ENCODE results near the gene SPATA45. TPM values are rescaled to one million over a fixed set of nuclear protein-coding genes. Genes with fewer than 3 reads are reported as not detected.

SPATA45 gene
- total RNA-seq, 1 donor from 2014 or later = not detected

DNA sequence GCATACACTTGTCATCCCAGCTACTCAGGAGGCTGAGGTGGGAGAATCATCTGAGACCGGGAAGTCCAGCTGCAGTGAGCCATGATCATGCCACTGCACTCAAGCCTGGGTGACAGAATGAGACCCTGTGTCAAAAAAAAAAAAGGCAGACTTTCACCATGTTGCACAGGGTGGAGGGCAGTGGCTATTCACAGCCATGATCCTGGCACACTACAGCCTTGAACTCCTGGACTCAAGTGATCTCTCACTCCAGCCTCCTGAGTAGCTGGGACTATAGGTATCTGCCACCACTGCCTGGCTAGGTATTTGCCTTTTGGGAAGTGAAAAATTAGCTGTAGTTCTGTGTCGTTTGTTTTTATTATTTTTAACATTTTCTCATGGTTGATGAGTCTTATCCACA lies 19.1 kb downstream of the SPATA45 start:
- Mint-ChIP-seq H3K9me3 (ENCODE audit: unreplicated experiment) (peaks cover 16% of the 10 kb centered on the region), H3K4me3 (ENCODE audit: unreplicated experiment) (no peak overlapping the region), H3K27me3 (ENCODE audit: unreplicated experiment) (peaks cover 10% of the 10 kb centered on the region), H3K36me3 (ENCODE audit: unreplicated experiment) (peaks cover 25% of the 10 kb centered on the region), H3K4me1 (ENCODE audit: low read depth, unreplicated experiment) (no peaks in the 10 kb centered on the region), H3K27ac (ENCODE audit: unreplicated experiment) (no peak overlapping the region)
- no peak for DNase-seq
- TF ChIP-seq CTCF (IDR thresholded peaks at IDR 0.05; ENCODE audit: partially characterized antibody, unreplicated experiment) = no peak

GRCh38 chr1:212827831-212828278 lies 19.6 kb downstream of the SPATA45 start:
- no peak for TF ChIP-seq CTCF (IDR thresholded peaks at IDR 0.05; ENCODE audit: partially characterized antibody, unreplicated experiment)
- H3K36me3 Mint-ChIP-seq (ENCODE audit: unreplicated experiment) = peaks cover 28% of the 10 kb centered on the region
- DNase-seq = no peak
- H3K27ac Mint-ChIP-seq (ENCODE audit: unreplicated experiment) = no peak overlapping the region
- peaks cover 16% of the 10 kb centered on the region for H3K9me3 Mint-ChIP-seq (ENCODE audit: unreplicated experiment)
- H3K4me3 Mint-ChIP-seq (ENCODE audit: unreplicated experiment) = no peak overlapping the region
- H3K27me3 Mint-ChIP-seq (ENCODE audit: unreplicated experiment) = peaks cover 10% of the 10 kb centered on the region
- H3K4me1 Mint-ChIP-seq (ENCODE audit: low read depth, unreplicated experiment) = no peaks in the 10 kb centered on the region

- peaks cover 16% of the 10 kb centered on the region for H3K9me3 Mint-ChIP-seq (ENCODE audit: unreplicated experiment)
- DNase-seq = no peak
- no peaks in the 10 kb centered on the region for H3K4me1 Mint-ChIP-seq (ENCODE audit: low read depth, unreplicated experiment)
- TF ChIP-seq CTCF (IDR thresholded peaks at IDR 0.05; ENCODE audit: partially characterized antibody, unreplicated experiment) = no peak
- H3K27me3 Mint-ChIP-seq (ENCODE audit: unreplicated experiment) = peaks cover 10% of the 10 kb centered on the region
- no peak overlapping the region for H3K4me3 Mint-ChIP-seq (ENCODE audit: unreplicated experiment)
- peaks cover 28% of the 10 kb centered on the region for H3K36me3 Mint-ChIP-seq (ENCODE audit: unreplicated experiment)
- H3K27ac Mint-ChIP-seq (ENCODE audit: unreplicated experiment) = no peak overlapping the region
Observed at GRCh38 chr1:212827171-212827776, 20.2 kb downstream of the SPATA45 start.

DNA sequence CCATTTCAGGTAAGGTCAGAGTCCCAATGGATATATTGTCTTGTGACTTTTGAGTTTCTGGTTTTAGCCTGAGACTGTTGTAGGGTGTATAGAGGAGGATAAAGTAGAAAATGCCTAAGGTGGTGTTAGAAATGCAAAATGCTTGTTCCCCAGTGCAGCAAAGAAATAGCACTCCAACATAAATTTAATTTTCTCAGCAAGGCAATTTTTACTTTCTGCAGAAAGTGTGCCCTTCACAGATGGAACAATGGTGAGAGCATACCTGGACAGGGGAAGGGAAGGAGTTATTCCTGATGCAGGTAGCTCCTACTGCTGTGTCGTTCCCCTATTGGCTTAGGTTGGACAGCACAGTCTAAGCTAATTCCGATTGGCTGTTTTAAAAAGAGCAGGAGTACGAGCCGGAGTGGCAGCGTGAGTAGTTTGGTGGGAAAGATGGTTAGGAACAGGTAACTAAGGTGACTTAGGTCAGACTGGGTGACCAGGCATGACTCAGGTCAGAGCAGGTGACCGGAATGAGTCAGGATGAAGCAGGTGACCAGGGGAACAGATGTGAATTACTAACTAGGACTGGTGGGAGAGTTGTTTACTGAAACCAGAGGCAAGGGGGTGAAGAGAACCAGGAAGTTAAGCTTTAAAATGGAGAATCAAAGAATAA lies 21.5 kb downstream of the SPATA45 start:
- Mint-ChIP-seq H3K27me3 (ENCODE audit: unreplicated experiment) (peaks cover 10% of the 10 kb centered on the region), H3K4me1 (ENCODE audit: low read depth, unreplicated experiment) (no peaks in the 10 kb centered on the region), H3K27ac (ENCODE audit: unreplicated experiment) (no peak overlapping the region), H3K9me3 (ENCODE audit: unreplicated experiment) (peaks cover 16% of the 10 kb centered on the region), H3K36me3 (ENCODE audit: unreplicated experiment) (peaks cover 28% of the 10 kb centered on the region), H3K4me3 (ENCODE audit: unreplicated experiment) (no peak overlapping the region)
- DNase-seq = no peak
- TF ChIP-seq CTCF (IDR thresholded peaks at IDR 0.05; ENCODE audit: partially characterized antibody, unreplicated experiment) = no peak

DNA sequence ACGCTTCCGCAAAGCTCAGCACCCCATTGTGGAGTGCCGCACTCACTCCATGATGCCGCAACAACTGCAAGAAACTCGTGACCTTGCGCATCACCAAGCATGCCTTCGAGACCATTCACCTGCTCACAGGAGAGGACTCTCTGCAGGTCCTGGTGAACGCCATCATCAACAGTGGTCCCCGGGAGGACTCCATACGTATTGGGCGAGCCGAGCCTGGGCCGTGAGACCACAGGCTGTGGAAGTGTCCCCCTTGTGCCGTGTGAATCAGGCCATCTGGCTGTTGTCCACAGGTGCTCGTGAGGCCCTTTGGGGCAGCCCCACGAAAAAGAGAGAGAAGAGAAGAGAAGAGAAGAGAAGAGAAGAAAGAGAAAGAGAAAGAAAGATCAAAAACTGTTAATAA lies 23.2 kb downstream of the SPATA45 start:
- peaks cover 16% of the 10 kb centered on the region for H3K9me3 Mint-ChIP-seq (ENCODE audit: unreplicated experiment)
- peaks cover 28% of the 10 kb centered on the region for H3K36me3 Mint-ChIP-seq (ENCODE audit: unreplicated experiment)
- H3K4me1 Mint-ChIP-seq (ENCODE audit: low read depth, unreplicated experiment) = no peaks in the 10 kb centered on the region
- TF ChIP-seq CTCF (IDR thresholded peaks at IDR 0.05; ENCODE audit: partially characterized antibody, unreplicated experiment) = no peak
- peak overlapping the region; percentile 8 for H3K4me3 Mint-ChIP-seq (ENCODE audit: unreplicated experiment)
- H3K27me3 Mint-ChIP-seq (ENCODE audit: unreplicated experiment) = peaks cover 10% of the 10 kb centered on the region
- no peak overlapping the region for H3K27ac Mint-ChIP-seq (ENCODE audit: unreplicated experiment)
- no peak for DNase-seq
